Mucosa of rectum (tissue), 2 donors: ENCODE results near the gene TRMT44.

Experiments used
- H3K27ac ChIP-seq, 2 donors: one replicate each; pipeline ENCODE4 v1.7.0; 2013; ENCODE audit warnings: inconsistent platforms in 2 of 2, low read depth in 2 of 2, low read length in 2 of 2
- H3K27me3 ChIP-seq, 2 donors: one replicate each; pipeline ENCODE4 v1.7.0; 2013; ENCODE audit warnings: low read length in 2 of 2; ENCODE audit not compliant: control insufficient read depth in 2 of 2, insufficient read depth in 2 of 2
- H3K36me3 ChIP-seq, 2 donors: one replicate each; pipeline ENCODE4 v1.7.0; 2013; ENCODE audit warnings: low read length in 2 of 2; ENCODE audit not compliant: control insufficient read depth in 2 of 2, insufficient read depth in 2 of 2
- H3K4me1 ChIP-seq, 2 donors: one replicate each; pipeline ENCODE4 v1.7.0; 2013; ENCODE audit warnings: low read length in 2 of 2, mild to moderate bottlenecking in 1 of 2; ENCODE audit not compliant: control insufficient read depth in 2 of 2, insufficient read depth in 2 of 2
- H3K4me3 ChIP-seq, 2 donors: one replicate each; pipeline ENCODE4 v1.7.0; 2013; ENCODE audit warnings: low read length in 2 of 2
- H3K9ac ChIP-seq, 2 donors: one replicate each; pipeline ENCODE4 v1.7.0; 2013; ENCODE audit warnings: low read length in 2 of 2, low read depth in 1 of 2, mild to moderate bottlenecking in 1 of 2
- H3K9me3 ChIP-seq, 2 donors: one replicate each; pipeline ENCODE4 v1.7.0; 2013; ENCODE audit warnings: low read length in 2 of 2; ENCODE audit not compliant: control insufficient read depth in 2 of 2
- donor health status: healthy.
- donor health status: Normal muscosa, but diverticular disease.

TRMT44 gene

DNA sequence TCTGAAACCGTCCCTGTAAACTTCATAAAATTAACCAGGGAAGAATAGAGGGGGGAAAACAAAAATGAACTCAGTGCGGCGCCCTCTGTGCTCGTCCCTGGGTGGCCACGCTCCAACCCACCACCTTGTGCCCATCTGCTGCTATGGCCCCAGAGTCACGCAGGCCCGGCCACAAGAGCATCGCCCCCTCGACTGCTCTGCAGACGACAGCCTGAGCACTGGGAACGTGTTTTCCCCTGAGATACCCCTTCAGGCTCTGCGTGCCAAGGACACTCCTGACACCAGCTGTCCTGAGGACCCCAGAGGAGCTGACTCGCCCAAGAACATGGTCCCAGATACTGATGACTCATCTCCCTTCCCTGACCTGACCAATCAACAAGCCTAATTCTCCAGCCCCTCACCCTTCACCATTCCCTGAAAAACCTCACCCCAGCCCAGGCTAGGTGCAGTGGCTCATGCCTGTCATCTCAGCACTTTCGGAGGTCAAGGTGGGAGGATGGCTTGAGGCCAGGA lies 75.5 kb downstream of the TRMT44 start:
- Histone ChIP-seq H3K4me1 (no peaks in the 10 kb centered on the region), H3K9ac (no peak overlapping the region), H3K36me3 (no peaks in the 10 kb centered on the region), H3K27me3 (no peaks in the 10 kb centered on the region), H3K4me3 (no peak overlapping the region), H3K27ac (no peak overlapping the region), H3K9me3 (peaks cover 0 to 2% of the 10 kb centered on the region in 2 donors)

DNA sequence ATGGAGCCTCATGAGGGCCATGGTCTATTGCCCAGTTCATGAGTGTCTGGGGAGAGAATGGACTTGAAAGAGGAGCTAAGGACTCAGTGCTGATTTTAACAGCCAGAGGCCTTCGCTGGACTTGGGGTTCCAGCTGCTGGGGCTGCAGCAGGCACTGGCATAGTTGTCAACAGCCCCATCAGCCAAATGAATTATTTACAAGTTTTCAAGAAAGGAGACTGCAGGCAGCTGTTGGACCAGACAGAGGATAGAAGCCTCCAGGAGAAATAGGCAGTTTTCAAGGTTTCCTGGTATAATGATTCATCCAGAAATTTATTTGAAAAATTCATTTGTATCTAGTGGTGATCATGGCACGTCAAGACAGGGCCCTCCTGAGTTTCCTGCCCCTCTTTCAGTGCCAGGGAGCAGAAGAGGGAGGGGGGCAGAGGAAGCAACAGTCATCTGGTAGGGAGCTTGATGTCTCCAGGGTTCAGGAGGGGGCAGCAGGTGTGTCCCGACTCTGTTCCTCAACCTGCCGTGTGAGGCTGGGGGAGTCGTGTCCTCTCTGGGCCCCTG lies 76.5 kb downstream of the TRMT44 start:
- Histone ChIP-seq H3K9me3 (peaks cover 0 to 2% of the 10 kb centered on the region in 2 donors), H3K4me1 (no peaks in the 10 kb centered on the region), H3K36me3 (no peaks in the 10 kb centered on the region), H3K4me3 (no peak overlapping the region), H3K9ac (no peak overlapping the region), H3K27me3 (no peaks in the 10 kb centered on the region), H3K27ac (no peak overlapping the region)

DNA sequence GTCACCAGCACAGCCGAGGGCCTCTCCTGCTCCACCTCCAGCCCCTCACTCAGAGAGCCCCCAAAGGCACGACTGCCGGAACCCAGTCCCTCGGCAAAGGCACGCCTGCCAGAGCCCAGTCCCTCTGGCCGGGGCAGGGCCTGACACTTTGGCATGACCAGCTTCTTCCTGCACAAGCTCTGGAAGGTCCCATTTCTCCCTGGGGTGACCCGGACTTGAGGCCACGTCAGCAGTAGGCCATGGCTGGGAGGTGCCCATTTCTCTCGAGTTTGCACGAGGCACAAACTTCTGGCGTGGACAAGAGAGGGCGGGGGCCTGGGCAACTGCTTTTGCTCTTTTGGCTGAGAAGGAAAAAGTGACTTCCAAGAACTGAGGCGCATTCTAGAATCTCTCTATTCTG lies 77.4 kb downstream of the TRMT44 start:
- Histone ChIP-seq H3K4me1 (no peaks in the 10 kb centered on the region), H3K9ac (no peak overlapping the region), H3K4me3 (no peak overlapping the region), H3K27me3 (no peaks in the 10 kb centered on the region), H3K36me3 (no peaks in the 10 kb centered on the region), H3K27ac (no peak overlapping the region), H3K9me3 (peaks cover 0 to 2% of the 10 kb centered on the region in 2 donors)

DNA sequence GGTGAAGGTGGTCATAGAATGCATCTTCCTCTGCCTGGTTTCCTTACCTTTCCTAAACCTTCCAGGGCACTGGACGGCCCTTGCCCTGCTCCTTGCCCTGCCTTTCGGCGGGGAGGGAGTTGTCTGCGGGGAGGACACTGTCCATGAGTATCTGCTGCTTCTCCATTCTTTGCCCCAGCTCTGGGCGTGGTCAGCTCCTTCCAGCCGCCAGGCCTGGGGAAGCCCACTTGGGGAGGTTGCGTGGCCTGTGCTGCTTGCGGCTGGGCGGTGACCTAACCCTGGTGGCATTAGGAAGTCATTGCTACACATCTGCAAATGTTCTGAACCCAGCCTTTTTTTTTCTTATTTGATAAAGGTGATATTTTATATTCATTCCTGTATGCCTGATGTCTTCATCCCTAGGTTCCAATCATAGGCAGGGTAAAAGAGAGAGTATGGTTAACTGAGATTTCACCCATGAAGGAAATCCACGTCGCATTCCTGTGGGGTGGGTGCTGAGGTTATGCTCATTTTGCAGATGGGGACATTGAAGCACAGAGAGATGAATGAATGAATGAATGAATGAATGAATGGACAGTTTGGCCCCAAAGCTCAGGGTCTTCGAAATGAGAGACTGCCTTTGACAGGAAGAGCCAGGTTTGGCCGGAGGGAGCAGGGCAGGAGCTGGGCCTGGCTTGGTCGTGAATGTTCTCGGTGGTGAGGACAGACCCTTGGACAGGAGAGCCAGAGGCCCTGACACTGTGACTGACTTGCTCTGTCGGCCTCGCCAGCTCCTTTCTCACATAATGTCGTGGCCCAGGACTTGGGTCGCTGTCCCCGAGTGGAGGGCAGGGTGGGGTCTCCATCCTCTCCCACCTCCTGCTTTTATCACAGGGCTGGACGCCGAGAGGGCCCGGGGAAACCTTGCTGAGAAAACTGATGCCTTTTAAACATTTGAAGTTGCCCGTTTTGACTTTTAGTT lies 81.9 kb downstream of the TRMT44 start:
- Histone ChIP-seq H3K9me3 (peaks cover 0 to 2% of the 10 kb centered on the region in 2 donors), H3K4me3 (no peak overlapping the region), H3K4me1 (no peaks in the 10 kb centered on the region), H3K27ac (no peak overlapping the region), H3K27me3 (no peaks in the 10 kb centered on the region), H3K36me3 (no peaks in the 10 kb centered on the region), H3K9ac (no peak overlapping the region)

DNA sequence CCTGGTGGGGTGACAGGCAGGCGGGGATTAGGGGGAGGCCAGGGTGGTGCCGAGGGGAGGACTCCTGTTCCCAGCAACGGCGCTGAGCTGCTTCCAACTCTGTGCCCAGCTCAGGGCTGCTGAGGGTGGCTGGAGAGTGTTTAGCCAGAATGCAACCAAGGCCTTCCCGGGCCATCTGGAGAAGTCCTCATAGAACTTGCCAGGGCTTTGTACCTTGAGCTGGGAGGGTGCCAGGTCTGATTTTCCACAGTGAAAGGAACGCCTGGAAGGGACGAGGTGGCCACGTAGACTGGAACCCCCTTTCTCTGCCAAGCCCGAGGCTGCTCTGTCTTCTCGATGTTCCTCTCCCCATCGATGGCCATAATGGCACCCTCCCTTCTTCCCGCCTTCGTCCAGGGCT lies 82.6 kb downstream of the TRMT44 start:
- H3K4me3 ChIP-seq, result no peak overlapping the region
- H3K9ac ChIP-seq, result no peak overlapping the region
- H3K9me3 ChIP-seq, result peaks cover 0 to 2% of the 10 kb centered on the region in 2 donors
- no peaks in the 10 kb centered on the region for H3K36me3 ChIP-seq
- H3K27ac ChIP-seq, result no peak overlapping the region
- H3K4me1 ChIP-seq, result no peaks in the 10 kb centered on the region
- no peaks in the 10 kb centered on the region for H3K27me3 ChIP-seq

DNA sequence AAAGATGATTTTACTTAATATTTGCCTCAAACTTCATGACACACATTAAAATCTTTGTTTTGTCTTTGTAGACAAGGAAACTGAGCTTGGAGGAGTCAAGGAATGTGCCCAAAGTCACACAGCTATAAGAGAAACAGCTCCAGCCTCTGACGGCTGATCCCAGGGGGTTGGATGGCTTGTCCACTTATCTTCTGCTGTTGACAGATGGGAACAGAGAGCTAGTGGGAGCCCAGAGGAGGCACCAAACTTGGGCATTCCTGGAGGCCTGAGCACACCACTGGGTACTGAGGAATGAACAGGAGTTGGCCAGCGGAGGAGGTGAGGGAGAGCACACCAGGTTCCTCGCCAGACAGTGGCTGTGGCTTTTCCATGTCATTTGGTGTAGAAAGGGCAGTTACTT lies 83.2 kb downstream of the TRMT44 start:
- H3K4me1 ChIP-seq, result no peaks in the 10 kb centered on the region
- no peaks in the 10 kb centered on the region for H3K27me3 ChIP-seq
- H3K36me3 ChIP-seq, result no peaks in the 10 kb centered on the region
- no peak overlapping the region for H3K9ac ChIP-seq
- no peak overlapping the region for H3K27ac ChIP-seq
- no peak overlapping the region for H3K4me3 ChIP-seq
- H3K9me3 ChIP-seq, result peaks cover 0 to 2% of the 10 kb centered on the region in 2 donors

DNA sequence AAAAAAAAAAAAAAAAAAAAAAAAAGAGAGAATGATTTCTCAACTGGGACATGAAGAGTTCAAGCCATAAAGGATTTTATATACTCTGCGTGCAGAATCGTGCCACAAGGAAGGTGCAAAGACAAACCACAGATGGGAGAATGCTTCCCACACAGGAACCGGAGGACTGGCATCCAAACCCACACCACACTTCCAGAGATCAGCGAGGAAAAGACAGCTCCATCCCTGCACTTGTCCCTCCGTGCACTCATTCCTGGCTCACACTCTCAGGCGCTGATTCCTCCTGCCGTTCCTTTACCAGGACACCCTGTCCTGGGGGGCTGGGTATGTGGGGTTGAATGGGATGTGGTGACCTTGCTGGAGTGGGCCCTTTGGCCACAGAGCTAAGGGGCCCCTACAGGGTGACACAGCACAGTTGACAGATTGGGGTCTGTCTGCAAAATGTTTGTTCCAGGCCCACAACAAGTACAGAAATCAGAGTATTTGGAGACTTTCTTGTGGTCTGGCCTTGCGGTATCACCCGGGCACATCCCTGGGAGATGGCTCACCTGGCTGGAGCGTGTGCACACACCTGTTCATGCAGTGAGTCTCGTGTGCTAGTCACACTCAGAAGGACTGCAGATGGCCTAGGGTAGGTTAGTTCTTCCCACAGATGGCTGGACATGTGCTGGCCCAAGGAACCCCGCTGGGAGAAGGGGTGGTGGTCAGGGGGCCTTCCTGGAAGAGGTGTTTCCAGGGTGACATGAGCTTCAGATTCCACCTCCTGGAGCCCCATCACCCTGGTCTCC lies 84.2 kb downstream of the TRMT44 start:
- peaks cover 0 to 2% of the 10 kb centered on the region in 2 donors for H3K9me3 ChIP-seq
- no peak overlapping the region for H3K4me3 ChIP-seq
- H3K9ac ChIP-seq, result no peak overlapping the region
- H3K36me3 ChIP-seq, result no peaks in the 10 kb centered on the region
- H3K27me3 ChIP-seq, result no peaks in the 10 kb centered on the region
- no peaks in the 10 kb centered on the region for H3K4me1 ChIP-seq
- H3K27ac ChIP-seq, result no peak overlapping the region

DNA sequence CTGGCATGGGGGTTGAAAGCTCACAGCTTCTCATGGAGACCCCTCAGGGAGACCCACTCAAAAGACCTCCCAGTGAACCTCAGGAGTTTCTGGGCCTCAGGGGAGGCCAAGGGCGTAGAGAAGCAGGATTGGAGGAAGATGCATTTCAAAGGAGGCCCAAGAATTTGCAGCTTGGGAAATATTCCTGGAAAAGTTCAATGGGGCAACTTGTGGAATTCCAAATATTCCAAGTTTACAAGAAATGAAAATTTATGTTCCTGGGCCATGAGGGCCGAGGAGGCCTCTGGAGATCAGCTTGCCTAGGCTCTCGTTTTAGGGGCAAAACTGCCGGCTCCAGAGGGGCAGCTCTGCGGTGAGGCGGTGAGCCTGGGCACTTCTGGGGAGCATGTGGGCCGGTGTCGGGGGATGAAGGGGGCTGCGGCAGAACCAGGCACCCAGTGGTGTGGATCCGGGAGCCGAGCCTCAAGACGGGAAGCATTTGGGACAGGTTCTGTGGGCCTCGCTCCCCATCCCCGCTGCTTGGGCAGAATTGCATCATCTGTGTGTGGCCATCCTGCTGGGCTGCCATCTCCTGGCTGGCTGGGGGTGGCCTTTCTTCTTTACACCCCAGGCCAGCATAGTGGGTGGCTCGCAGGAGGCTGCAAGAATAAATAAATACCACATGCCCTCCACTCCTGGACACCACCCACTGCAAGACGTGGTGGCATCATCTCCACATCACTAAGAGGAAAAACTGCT lies 85.0 kb downstream of the TRMT44 start:
- no peaks in the 10 kb centered on the region for H3K36me3 ChIP-seq
- H3K4me3 ChIP-seq, result no peak overlapping the region
- H3K9ac ChIP-seq, result no peak overlapping the region
- no peaks in the 10 kb centered on the region for H3K4me1 ChIP-seq
- H3K27me3 ChIP-seq, result no peaks in the 10 kb centered on the region
- H3K27ac ChIP-seq, result no peak overlapping the region
- no peaks in the 10 kb centered on the region for H3K9me3 ChIP-seq
